ENCODE measurements around the gene TBC1D8. TPM values are rescaled to one million over a fixed set of nuclear protein-coding genes. Genes with fewer than 3 reads are reported as not detected.

The TBC1D8 gene
- 24.7 and 28.7 TPM in 2 replicates for total RNA-seq

GRCh38 chr2:101151146-101151858 lies at the start of gene TBC1D8:
TBC1D8 (minus strand) TSS chr2:101151382; CDS start chr2:101151253, 129 bp downstream.

GRCh38 chr2:101001691-101002561 lies 149.3 kb downstream of the TBC1D8 start, which contains the start of gene RPL31:
RPL31 (plus strand) TSS chr2:101002289; CDS start chr2:101002702, 413 bp downstream.

Other genes with a start within 250 kb of the TBC1D8 start
- 1,051 and 1,330 TPM in 2 replicates for gene RPL31, start 149.1 kb downstream of the TBC1D8 start, total RNA-seq
- gene CNOT11, start 101.5 kb upstream of the TBC1D8 start, total RNA-seq, result 59.6 and 65.2 TPM in 2 replicates
- gene RNF149, start 157.3 kb upstream of the TBC1D8 start, total RNA-seq, result 53.5 and 55.7 TPM in 2 replicates
- 0.88 and 3.9 TPM in 2 replicates for gene CREG2, start 236.1 kb upstream of the TBC1D8 start, total RNA-seq

All from airway epithelial cell (primary cell).